ENCODE data around the gene JCAD.

DNA sequence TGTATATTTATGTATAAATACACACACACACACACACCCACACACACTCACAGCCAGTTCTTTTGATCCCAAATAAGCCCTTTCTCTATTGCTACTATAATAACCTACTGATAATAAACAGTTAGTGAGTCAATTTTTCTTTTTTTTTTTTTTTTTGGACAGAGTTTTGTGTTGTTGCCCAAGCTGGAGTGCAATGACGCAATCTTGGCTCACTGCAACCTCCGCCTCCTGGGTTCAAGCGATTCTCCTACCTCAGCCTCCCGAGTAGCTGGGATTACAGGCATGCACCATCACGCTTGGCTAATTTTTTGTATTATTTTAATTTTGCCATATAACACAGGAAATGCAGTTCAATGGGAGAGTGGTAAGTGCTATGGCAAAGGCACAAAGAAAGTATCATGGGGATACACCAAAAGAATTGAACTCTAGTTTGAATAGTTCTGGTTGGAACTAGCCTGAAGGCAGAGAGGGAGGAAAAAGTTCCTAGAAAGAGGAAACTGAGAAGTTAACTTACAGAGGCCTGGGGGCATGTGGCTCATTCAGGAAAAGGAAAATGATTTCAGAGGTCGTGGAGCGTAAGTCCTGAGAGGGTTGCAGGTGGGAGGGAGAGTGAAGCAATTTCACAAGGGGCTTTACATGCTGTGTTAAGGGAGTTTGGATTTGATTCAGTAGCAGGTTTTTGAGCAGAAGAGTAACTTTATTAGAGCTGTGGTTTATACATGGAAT lies 44.4 kb upstream of the JCAD start:
- TF ChIP-seq, protein P1, sequence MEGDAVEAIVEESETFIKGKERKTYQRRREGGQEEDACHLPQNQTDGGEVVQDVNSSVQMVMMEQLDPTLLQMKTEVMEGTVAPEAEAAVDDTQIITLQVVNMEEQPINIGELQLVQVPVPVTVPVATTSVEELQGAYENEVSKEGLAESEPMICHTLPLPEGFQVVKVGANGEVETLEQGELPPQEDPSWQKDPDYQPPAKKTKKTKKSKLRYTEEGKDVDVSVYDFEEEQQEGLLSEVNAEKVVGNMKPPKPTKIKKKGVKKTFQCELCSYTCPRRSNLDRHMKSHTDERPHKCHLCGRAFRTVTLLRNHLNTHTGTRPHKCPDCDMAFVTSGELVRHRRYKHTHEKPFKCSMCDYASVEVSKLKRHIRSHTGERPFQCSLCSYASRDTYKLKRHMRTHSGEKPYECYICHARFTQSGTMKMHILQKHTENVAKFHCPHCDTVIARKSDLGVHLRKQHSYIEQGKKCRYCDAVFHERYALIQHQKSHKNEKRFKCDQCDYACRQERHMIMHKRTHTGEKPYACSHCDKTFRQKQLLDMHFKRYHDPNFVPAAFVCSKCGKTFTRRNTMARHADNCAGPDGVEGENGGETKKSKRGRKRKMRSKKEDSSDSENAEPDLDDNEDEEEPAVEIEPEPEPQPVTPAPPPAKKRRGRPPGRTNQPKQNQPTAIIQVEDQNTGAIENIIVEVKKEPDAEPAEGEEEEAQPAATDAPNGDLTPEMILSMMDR (conservative IDR thresholded peaks at IDR 0.05 in 1 of 2, IDR thresholded peaks at IDR 0.05 in 1 of 2; ENCODE audit: low read depth in 1 of 2, low read length in 2 of 2): no peak
- TF ChIP-seq EZH2 (IDR thresholded peaks at IDR 0.05; ENCODE audit: low read length, missing control alignments): no peak
